Adipocyte (in vitro differentiated cells): Measurements from ENCODE around the gene OR10G2.
"Not testable (repeated sequence)": the region's sequence is repeated elsewhere in the genome, so short reads cannot be mapped to it uniquely, and the experiment has no call there.

Source experiments
- DNase-seq: peaks from one replicate; pipeline ENCODE4 v3.0.0-alpha.2; 2015; ENCODE audit warnings: low read depth
- H3K27me3 ChIP-seq: replicated peaks from 2 replicates; pipeline ENCODE4 v1.7.0; 2013; ENCODE audit warnings: mild to moderate bottlenecking, low read length, moderate library complexity; ENCODE audit not compliant: control insufficient read depth, insufficient read depth
- H3K36me3 ChIP-seq: 2 replicates; pipeline ENCODE4 v1.7.0; 2013; ENCODE audit warnings: low read length, mild to moderate bottlenecking, moderate library complexity; ENCODE audit not compliant: control insufficient read depth, insufficient read depth, severe bottlenecking
- H3K4me1 ChIP-seq: 2 replicates; pipeline ENCODE4 v1.7.0; 2013; ENCODE audit warnings: mild to moderate bottlenecking, low read length, moderate library complexity; ENCODE audit not compliant: control insufficient read depth, insufficient read depth
- H3K4me3 ChIP-seq: 2 replicates; pipeline ENCODE4 v1.7.0; 2013; ENCODE audit warnings: mild to moderate bottlenecking, low read length, moderate library complexity
- H3K9ac ChIP-seq: 2 replicates; pipeline ENCODE4 v1.7.0; 2013; ENCODE audit warnings: mild to moderate bottlenecking, low read length, moderate library complexity
- H3K9me3 ChIP-seq: 2 replicates; pipeline ENCODE4 v1.7.0; 2013; ENCODE audit warnings: mild to moderate bottlenecking, low read length, moderate library complexity; ENCODE audit not compliant: control insufficient read depth

OR10G2 gene

GRCh38 chr14:21652209-21652808, 17.6 kb upstream of the OR10G2 start:
- H3K27me3 ChIP-seq = peaks cover 12% of the 10 kb centered on the region
- H3K36me3 ChIP-seq = no peaks in the 10 kb centered on the region
- no peak overlapping the region for H3K4me3 ChIP-seq
- peaks cover 3% of the 10 kb centered on the region for H3K9me3 ChIP-seq
- H3K9ac ChIP-seq = no peak overlapping the region
- no peak for DNase-seq
- H3K4me1 ChIP-seq = no peaks in the 10 kb centered on the region

DNA sequence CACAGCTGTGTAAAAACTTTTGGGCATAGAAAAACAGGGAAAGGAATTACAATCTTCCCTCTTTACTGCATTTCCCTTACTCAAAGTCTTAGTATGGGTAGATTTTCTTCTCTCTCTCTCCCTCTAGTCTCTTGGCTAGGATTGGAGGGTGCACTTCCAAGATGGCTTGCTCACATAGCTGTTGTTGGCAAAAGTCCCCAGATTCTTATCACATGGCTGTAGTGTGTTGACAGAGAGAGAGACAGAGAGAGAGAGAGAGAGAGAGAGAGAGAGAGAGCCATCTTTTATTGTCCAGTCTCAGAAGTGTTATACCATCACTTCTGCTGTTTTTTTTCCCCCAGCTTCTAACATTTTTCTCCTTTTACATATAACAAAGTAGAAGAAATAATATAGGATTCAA, 12.6 kb upstream of the OR10G2 start:
- H3K36me3 ChIP-seq = no peaks in the 10 kb centered on the region
- DNase-seq = no peak
- no peaks in the 10 kb centered on the region for H3K4me1 ChIP-seq
- H3K9ac ChIP-seq = no peak overlapping the region
- H3K27me3 ChIP-seq = peaks cover 2% of the 10 kb centered on the region
- no peak overlapping the region for H3K4me3 ChIP-seq
- peaks cover 3% of the 10 kb centered on the region for H3K9me3 ChIP-seq

DNA sequence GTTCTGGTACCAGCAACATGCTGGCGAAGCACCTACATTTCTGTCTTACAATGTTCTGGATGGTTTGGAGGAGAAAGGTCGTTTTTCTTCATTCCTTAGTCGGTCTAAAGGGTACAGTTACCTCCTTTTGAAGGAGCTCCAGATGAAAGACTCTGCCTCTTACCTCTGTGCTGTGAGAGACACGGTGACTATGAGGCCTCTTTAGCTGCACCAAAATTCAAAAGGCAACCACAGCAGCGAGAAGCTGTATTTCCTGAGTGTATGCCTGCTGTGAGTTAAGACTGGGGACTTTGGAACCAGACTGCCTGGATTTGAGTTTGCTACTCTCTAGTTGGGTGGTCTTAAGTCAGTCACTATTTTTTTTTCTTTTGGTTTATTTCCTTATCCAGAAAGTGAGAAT, 8.7 kb upstream of the OR10G2 start:
- Histone ChIP-seq H3K9ac (no peak overlapping the region), H3K27me3 (no peaks in the 10 kb centered on the region), H3K4me1 (no peaks in the 10 kb centered on the region), H3K9me3 (no peaks in the 10 kb centered on the region), H3K4me3 (no peak overlapping the region), H3K36me3 (no peaks in the 10 kb centered on the region)
- no peak for DNase-seq

DNA sequence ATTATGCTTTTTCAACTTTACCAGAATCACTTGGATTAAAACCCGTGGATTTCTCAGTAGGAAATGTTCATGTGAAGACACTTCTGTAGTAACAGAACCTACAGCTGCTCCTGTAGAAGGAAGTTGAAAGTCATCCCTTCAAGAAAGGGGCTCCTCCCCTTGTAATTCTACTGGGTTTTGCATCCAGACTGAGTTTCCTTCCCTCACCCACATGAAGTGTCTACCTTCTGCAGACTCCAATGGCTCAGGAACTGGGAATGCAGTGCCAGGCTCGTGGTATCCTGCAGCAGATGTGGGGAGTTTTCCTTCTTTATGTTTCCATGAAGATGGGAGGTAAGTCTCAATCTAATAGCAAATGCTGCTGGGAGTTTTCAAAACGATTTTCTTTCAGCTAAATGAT, 7.9 kb upstream of the OR10G2 start:
- Histone ChIP-seq H3K4me3 (no peak overlapping the region), H3K4me1 (no peaks in the 10 kb centered on the region), H3K9me3 (no peaks in the 10 kb centered on the region), H3K27me3 (no peaks in the 10 kb centered on the region), H3K9ac (no peak overlapping the region), H3K36me3 (no peaks in the 10 kb centered on the region)
- DNase-seq = no peak

DNA sequence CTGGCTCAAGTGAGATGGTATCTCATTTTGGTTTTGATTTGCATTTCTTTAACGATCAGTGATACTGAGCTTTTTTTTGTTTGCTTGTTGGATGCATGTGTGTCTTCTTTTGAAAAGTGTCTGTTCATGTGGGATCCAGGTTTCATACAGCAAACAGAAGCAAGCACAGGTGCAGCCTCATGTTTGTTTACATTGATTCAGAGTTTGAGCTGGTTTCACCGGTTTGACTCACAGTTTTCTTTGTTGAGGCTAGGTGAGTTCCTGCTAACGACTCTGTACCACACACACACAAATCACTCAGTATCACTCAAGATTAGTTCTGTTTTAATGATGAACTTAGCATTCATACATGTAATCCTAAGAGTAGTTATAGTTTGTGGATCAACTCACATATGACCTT, 3.7 kb downstream of the OR10G2 start:
- H3K9me3 ChIP-seq = peaks cover 10% of the 10 kb centered on the region
- no peak overlapping the region for H3K9ac ChIP-seq
- DNase-seq = no peak
- no peaks in the 10 kb centered on the region for H3K27me3 ChIP-seq
- no peak overlapping the region for H3K4me3 ChIP-seq
- H3K4me1 ChIP-seq = no peaks in the 10 kb centered on the region
- no peaks in the 10 kb centered on the region for H3K36me3 ChIP-seq

DNA sequence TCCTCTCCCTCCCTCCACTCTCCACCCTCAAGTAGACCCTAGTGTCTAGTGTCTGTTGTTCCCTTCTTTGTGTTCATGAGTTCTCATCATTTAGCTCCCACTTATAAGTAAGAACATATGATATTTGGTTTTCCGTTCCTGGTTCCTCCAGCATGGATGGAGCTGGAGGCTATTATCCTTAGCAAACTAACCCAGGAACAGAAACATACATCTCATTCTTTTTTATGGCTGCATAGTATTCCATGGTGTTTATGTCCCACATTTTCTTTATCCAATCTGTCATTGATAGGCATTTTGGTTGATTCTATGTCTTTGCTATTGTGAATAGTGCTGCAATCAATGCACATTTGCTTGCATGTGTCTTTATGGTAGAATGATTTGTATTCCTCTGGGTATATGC, 4.2 kb downstream of the OR10G2 start:
- H3K36me3 ChIP-seq, DNase-seq, H3K9ac ChIP-seq, H3K4me3 ChIP-seq, H3K27me3 ChIP-seq, H3K4me1 ChIP-seq: not testable (repeated sequence)
- peaks cover 10% of the 10 kb centered on the region for H3K9me3 ChIP-seq

DNA sequence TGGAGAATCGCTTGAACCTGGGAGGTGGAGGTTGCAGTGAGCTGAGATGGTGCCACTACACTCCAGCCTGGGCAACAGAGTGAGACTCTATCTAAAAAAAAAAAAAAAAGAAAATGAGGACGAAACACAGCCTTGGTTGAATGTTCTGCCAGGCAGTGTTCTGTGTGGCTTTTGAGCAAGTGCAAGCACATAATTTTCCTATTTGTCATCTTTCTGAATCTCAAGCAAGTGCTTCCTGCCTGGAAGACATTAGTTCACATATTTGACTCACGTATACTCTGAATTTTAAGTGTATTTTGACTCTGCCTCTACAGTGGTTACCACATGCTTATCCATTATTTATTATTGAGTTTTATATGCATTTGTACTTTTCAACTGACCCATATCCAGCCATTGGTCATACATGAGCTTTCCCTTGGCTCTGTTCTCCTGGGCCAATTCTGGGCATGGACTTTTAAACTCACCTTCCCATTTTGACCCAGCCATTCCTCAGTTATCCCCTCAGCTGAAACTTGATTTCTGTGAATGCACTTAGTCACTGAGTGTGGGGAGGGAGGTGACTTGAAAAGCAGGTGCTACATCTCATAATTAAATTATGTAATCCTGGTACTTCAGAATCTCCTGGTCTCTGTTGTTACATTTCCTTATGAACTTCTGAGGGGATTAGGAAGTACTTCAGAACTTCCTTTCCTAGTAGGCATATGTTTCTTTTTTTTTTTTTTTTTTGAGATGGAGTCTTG, 8.1 kb downstream of the OR10G2 start:
- Histone ChIP-seq H3K4me1 (no peaks in the 10 kb centered on the region), H3K36me3 (no peaks in the 10 kb centered on the region), H3K27me3 (peaks cover 2% of the 10 kb centered on the region), H3K9ac (no peak overlapping the region), H3K4me3 (no peak overlapping the region), H3K9me3 (peaks cover 10% of the 10 kb centered on the region)
- no peak for DNase-seq

GRCh38 chr14:21617614-21618013, 17.1 kb downstream of the OR10G2 start:
- Histone ChIP-seq H3K9ac (no peak overlapping the region), H3K4me1 (no peaks in the 10 kb centered on the region), H3K9me3 (no peaks in the 10 kb centered on the region), H3K4me3 (no peak overlapping the region), H3K27me3 (no peaks in the 10 kb centered on the region), H3K36me3 (no peaks in the 10 kb centered on the region)
- DNase-seq = no peak

DNA sequence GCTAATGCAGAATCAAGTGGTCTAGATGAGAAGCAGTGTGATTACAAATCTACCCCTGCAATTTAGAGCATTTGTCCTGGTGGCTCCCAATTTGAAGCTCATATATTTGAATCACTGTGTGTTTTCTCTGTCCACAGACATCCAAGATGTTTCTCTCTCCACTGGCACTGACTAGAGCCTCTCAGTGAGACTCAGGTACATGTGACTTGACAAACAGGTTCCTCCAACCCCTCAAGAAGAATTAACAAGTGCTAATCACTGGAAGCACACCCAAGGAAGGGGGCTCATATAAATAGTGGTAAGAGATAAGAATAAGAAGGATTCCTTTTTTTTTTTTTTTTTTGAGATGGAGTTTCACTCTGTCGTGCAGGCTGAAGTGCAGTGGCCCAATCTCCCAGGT, 20.5 kb downstream of the OR10G2 start:
- no peaks in the 10 kb centered on the region for H3K36me3 ChIP-seq
- no peaks in the 10 kb centered on the region for H3K4me1 ChIP-seq
- DNase-seq = no peak
- no peaks in the 10 kb centered on the region for H3K27me3 ChIP-seq
- H3K9me3 ChIP-seq = no peaks in the 10 kb centered on the region
- no peak overlapping the region for H3K9ac ChIP-seq
- H3K4me3 ChIP-seq = no peak overlapping the region

DNA sequence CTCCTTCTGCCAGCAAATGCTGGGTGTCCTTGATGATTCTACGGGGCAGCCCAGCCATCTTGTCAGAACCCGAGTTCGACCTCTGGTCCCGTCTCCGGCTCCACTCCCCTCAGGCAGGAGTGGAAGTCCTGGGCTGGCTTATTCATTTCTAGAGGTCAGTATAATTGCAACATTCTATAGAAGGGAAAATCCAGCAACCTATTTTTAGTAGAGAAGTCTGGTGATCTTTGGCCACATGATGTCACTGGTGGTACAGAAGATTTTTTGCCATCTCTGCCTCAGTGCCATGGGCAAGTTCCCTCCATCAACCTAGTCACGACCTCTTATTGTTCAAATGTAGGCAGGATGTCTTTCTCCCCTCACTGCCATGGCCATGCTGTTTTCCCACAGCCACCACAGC, 22.4 kb downstream of the OR10G2 start:
- Histone ChIP-seq H3K9me3 (no peaks in the 10 kb centered on the region), H3K9ac (no peak overlapping the region), H3K4me3 (no peak overlapping the region), H3K27me3 (peaks cover 5% of the 10 kb centered on the region), H3K36me3 (no peaks in the 10 kb centered on the region), H3K4me1 (no peaks in the 10 kb centered on the region)
- no peak for DNase-seq

GRCh38 chr14:21602181-21602580, 32.6 kb downstream of the OR10G2 start:
- not testable (repeated sequence) for H3K4me3 ChIP-seq, H3K9ac ChIP-seq, H3K27me3 ChIP-seq, H3K9me3 ChIP-seq, DNase-seq, H3K36me3 ChIP-seq, H3K4me1 ChIP-seq

DNA sequence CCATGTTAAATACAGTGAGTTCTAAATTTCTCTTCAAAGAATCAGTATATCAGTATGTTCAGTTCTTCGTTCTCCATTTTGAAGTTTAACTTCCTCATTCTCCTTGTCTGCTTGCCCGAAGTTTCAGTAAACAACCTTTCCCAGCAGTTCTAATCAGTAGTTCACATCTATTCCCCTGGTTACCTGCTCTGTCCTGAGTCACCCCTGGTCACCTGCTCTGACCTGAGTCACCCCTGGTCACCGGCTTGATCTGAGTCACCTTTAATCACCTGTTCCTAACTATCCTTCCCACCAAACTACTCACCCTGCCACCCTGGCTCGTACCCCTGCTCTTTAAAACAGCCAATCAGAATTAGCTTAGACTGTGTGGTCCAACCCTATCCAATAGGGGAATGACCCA, 45.4 kb downstream of the OR10G2 start:
- H3K36me3 ChIP-seq = no peaks in the 10 kb centered on the region
- H3K4me3 ChIP-seq = no peak overlapping the region
- no peak for DNase-seq
- H3K27me3 ChIP-seq = no peaks in the 10 kb centered on the region
- H3K9ac ChIP-seq = no peak overlapping the region
- peaks cover 20% of the 10 kb centered on the region for H3K9me3 ChIP-seq
- no peaks in the 10 kb centered on the region for H3K4me1 ChIP-seq
